ENCODE results near the gene CAPZB. TPM values are rescaled to one million over a fixed set of nuclear protein-coding genes. Genes with fewer than 3 reads are reported as not detected.

The CAPZB gene
- total RNA-seq, 5 donors from 2014 or later (not counting 1 experiment from before 2014, with no cell fraction given), result 272 to 342 (median 320) TPM

DNA sequence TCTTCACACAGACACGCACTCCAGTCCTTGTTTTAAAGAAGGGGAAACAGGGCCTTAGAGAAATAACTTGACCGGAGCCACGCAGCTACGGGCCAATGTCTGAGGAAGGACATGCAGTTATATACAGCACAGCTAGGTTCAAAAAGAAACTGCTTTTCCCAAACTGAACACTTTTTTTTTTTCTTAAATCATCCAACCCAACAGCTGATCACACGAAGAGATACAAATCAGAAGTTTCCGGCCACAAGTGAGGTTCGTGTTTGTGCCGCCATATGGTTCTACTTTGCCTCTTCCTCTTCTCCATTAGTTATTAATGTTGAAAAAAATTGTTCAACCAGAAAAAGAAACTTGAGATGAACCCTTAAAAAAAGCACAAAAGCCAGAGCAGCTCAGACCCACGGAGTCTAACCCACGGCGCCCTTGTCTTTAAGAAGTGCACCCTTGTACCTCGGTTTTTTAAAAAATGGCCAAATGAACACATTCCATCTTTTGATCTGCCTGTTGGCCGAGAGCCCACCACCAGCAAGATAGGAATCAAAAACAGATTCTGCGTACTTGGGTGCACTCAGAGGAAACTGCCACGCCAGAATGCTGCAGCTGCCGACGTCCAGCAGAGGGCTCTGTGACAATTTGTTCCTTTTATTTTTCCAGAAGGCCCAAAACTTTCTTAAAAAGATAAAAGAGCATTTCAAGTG, 94.3 kb downstream of the CAPZB start:
- peak overlapping the region; percentile 30 to 58 for H3K4me3 ChIP-seq (ENCODE audit: control insufficient read depth in 1 of 2, extremely low read depth in 1 of 2, low read length in 1 of 2)
- peak; percentile 70 to 82 (median 76) for ATAC-seq (replicated peaks in 1 of 4)

DNA sequence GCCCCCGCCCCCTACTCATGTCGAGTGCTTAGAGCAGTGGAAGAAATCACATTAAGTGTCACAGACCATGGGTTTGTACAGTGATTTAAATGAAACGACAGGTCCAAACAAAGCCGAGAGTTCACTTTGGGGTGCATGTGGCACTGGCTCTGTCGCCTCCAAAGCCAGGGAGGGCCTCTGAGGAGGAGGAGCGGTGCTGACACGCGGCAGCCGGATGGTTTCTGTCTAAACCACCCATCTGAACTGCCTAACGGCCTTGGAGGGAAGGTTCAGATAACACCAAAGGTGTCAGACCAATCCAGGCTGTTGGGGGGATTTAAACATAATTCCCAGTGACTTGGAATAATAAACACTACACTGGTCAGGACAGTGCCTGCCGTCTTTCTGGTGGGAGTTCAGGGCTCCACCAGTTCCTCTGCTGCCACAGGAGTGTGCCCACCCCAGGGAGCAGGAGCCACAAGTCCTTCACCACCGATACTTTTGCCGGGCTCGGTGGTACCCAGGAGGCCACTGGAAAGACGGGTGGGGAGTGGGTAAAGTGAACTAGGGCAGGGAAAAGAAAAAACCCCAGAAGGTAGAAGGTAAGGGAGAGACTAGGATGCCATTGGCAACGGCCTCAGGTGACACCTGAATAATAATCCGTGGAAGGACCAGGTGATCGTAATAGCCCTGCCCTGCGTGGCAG, 95.0 kb downstream of the CAPZB start:
- Histone ChIP-seq H3K4me3 (ENCODE audit: control insufficient read depth in 1 of 2, extremely low read depth in 1 of 2, low read length in 1 of 2) (peak overlapping the region; percentile 30 to 58), H3K9me3 (no peaks in the 10 kb centered on the region), H3K27ac (ENCODE audit: low read length) (peak overlapping the region; percentile 61), H3K4me1 (ENCODE audit: control insufficient read depth in 1 of 2, extremely low read depth in 1 of 2, insufficient read depth in 2 of 2, low read length in 2 of 2) (peaks cover 25 to 72% of the 10 kb centered on the region in 2 experiments), H3K36me3 (ENCODE audit: control insufficient read depth in 2 of 2, extremely low read depth in 1 of 2, insufficient read depth in 1 of 2, low read length in 1 of 2) (peaks cover 6 to 18% of the 10 kb centered on the region in 2 donors), H3K27me3 (replicated peaks in 1 of 2; ENCODE audit: control insufficient read depth in 2 of 2, extremely low read depth in 1 of 2, insufficient read depth in 2 of 2, low read length in 1 of 2) (no peaks in the 10 kb centered on the region)
- CTCF ChIA-PET, result interaction anchor here (0.7 to 1.4 kb wide), 11 partner anchors 11 to 425 kb away, joined by 3 to 12 read pairs (median 5); partner anchors contain the start of gene CAPZB (in 1 of the 2)
- Mint-ChIP-seq H3K9me3 (no peaks in the 10 kb centered on the region), H3K27ac (peak overlapping the region; percentile 88 to 98), H3K4me3 (peak overlapping the region; percentile 74 to 87 (median 86)), H3K36me3 (peaks cover 7% of the 10 kb centered on the region), H3K27me3 (no peaks in the 10 kb centered on the region), H3K4me1 (peaks cover 77 to 87% (median 82%) of the 10 kb centered on the region in 3 donors)
- POLR2A ChIA-PET, result interaction anchor here in 1 of 2 donors (0.7 to 1.2 kb wide), 2 partner anchors 100 to 206 kb away, joined by 3 read pairs; a partner anchor contains a TSS
- no peak for DNase-seq
- ATAC-seq (replicated peaks in 1 of 4), result no peak
- 63% methylated on average over 10 of the region's 19 CpGs for WGBS (ENCODE audit: insufficient coverage)

More for the DNA sequence above, 94.3 kb downstream of the CAPZB start:
- POLR2A ChIA-PET, result interaction anchor here in 1 of 2 donors (0.7 to 1.2 kb wide), 3 partner anchors 96 to 206 kb away, joined by 3 read pairs; a partner anchor contains a TSS
- peak overlapping the region; percentile 74 to 87 (median 86) for H3K4me3 Mint-ChIP-seq
- H3K9me3 Mint-ChIP-seq, result no peaks in the 10 kb centered on the region
- peaks cover 5% of the 10 kb centered on the region for H3K36me3 Mint-ChIP-seq
- peaks cover 79 to 90% (median 90%) of the 10 kb centered on the region in 3 donors for H3K4me1 Mint-ChIP-seq
- H3K27ac Mint-ChIP-seq, result peak overlapping the region; percentile 88 to 98
- CTCF ChIA-PET, result interaction anchor here (0.6 to 1.4 kb wide), 13 partner anchors 11 to 426 kb away, joined by 3 to 12 read pairs (median 4); partner anchors contain the start of gene CAPZB (in 1 of the 2)
- whole genome bisulfite sequencing (ENCODE audit: insufficient coverage), result 5% methylated on average over 8 of the region's 17 CpGs
- no peaks in the 10 kb centered on the region for H3K27me3 Mint-ChIP-seq
- peaks cover 6 to 16% of the 10 kb centered on the region in 2 donors for H3K36me3 ChIP-seq (ENCODE audit: control insufficient read depth in 2 of 2, extremely low read depth in 1 of 2, insufficient read depth in 1 of 2, low read length in 1 of 2)
- DNase-seq, result peak; percentile 45 to 84 (median 63)
- no peaks in the 10 kb centered on the region for H3K9me3 ChIP-seq
- H3K27ac ChIP-seq (ENCODE audit: low read length), result peak overlapping the region; percentile 61
- H3K4me1 ChIP-seq (ENCODE audit: control insufficient read depth in 1 of 2, extremely low read depth in 1 of 2, insufficient read depth in 2 of 2, low read length in 2 of 2), result peaks cover 25 to 79% of the 10 kb centered on the region in 2 experiments
- H3K27me3 ChIP-seq (replicated peaks in 1 of 2; ENCODE audit: control insufficient read depth in 2 of 2, extremely low read depth in 1 of 2, insufficient read depth in 2 of 2, low read length in 1 of 2), result no peaks in the 10 kb centered on the region

DNA sequence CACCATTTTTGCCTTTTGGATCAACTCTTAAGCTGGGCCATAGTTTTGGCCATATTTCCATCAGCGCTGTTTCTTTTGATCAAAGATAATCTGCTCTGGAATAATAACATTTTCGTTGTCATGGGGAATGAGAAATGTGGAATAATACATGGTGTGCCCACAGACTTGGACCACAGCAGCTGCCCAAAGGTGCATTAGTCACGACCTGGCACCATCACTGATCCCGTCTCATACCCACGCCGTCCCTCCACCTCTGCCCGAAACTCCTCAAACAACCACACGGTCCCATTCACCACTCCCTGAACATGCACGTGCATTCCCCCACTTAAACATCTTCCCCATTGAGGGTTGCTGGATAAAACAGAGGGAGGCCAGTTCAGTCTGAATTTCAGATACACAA, 96.4 kb downstream of the CAPZB start:
- WGBS (ENCODE audit: insufficient coverage), result 93% methylated on average over 3 of the region's 9 CpGs
- H3K9me3 Mint-ChIP-seq, result no peaks in the 10 kb centered on the region
- H3K27me3 Mint-ChIP-seq, result no peaks in the 10 kb centered on the region

DNA sequence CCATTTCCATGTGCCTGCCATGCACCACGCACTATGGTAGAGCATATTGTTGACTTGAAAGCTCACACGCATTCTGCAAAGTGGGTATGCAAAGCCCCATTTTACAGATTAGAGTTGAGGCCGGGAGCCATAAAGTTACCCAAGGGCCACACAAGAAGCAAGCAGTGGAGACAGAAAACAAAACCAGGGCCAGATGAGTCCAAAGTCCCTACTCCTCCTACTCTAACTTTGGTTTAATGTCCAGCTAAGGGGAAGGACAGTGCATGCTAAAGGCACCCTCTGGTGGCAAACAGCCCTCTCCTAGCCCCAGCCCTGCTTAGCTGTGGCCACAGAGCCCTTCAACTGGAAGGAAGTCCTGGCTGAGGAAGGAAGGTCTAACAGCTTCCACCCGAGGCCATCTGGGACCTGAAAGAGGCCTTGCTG, 98.3 kb downstream of the CAPZB start:
- no peak overlapping the region for H3K4me3 ChIP-seq (ENCODE audit: control insufficient read depth in 1 of 2, extremely low read depth in 1 of 2, low read length in 1 of 2)
- H3K27ac Mint-ChIP-seq, result peak overlapping the region in 1 of 2 donors; percentile 11
- peaks cover 24% of the 10 kb centered on the region for H3K36me3 Mint-ChIP-seq
- H3K36me3 ChIP-seq (ENCODE audit: control insufficient read depth in 2 of 2, extremely low read depth in 1 of 2, insufficient read depth in 1 of 2, low read length in 1 of 2), result peaks cover 13 to 47% of the 10 kb centered on the region in 2 donors
- no peaks in the 10 kb centered on the region for H3K9me3 Mint-ChIP-seq
- ATAC-seq (replicated peaks in 1 of 4), result no peak
- H3K27me3 Mint-ChIP-seq, result no peaks in the 10 kb centered on the region
- H3K4me1 Mint-ChIP-seq, result peaks cover 58 to 64% (median 62%) of the 10 kb centered on the region in 3 donors
- POLR2A ChIA-PET, result no interaction called here
- no peak overlapping the region for H3K27ac ChIP-seq (ENCODE audit: low read length)
- CTCF ChIA-PET, result interaction anchor here in 1 of 2 donors (1.0 kb wide), 1 partner anchor 7 kb away, joined by 5 read pairs; no protein-coding TSS in a partner anchor
- no peak overlapping the region for H3K4me3 Mint-ChIP-seq
- peaks cover 12 to 43% of the 10 kb centered on the region in 2 experiments for H3K4me1 ChIP-seq (ENCODE audit: control insufficient read depth in 1 of 2, extremely low read depth in 1 of 2, insufficient read depth in 2 of 2, low read length in 2 of 2)
- DNase-seq, result no peak
- 85% methylated on average over 4 of the region's 4 CpGs for WGBS (ENCODE audit: insufficient coverage)
- no peaks in the 10 kb centered on the region for H3K27me3 ChIP-seq (replicated peaks in 1 of 2; ENCODE audit: control insufficient read depth in 2 of 2, extremely low read depth in 1 of 2, insufficient read depth in 2 of 2, low read length in 1 of 2)
- no peaks in the 10 kb centered on the region for H3K9me3 ChIP-seq

More for the DNA sequence above, 96.4 kb downstream of the CAPZB start:
- peak overlapping the region in 1 of 2 donors; percentile 88 for H3K27ac Mint-ChIP-seq
- H3K4me1 ChIP-seq (ENCODE audit: control insufficient read depth in 1 of 2, extremely low read depth in 1 of 2, insufficient read depth in 2 of 2, low read length in 2 of 2), result peaks cover 21 to 62% of the 10 kb centered on the region in 2 experiments
- no peaks in the 10 kb centered on the region for H3K9me3 ChIP-seq
- ATAC-seq (replicated peaks in 1 of 4) (no peak), DNase-seq (no peak)
- peaks cover 70 to 79% (median 73%) of the 10 kb centered on the region in 3 donors for H3K4me1 Mint-ChIP-seq
- no peak overlapping the region for H3K4me3 Mint-ChIP-seq
- no peak overlapping the region for H3K27ac ChIP-seq (ENCODE audit: low read length)
- H3K36me3 Mint-ChIP-seq, result peaks cover 16% of the 10 kb centered on the region
- POLR2A ChIA-PET, result interaction anchor here in 1 of 2 donors (0.6 kb wide), 1 partner anchor 125 kb away, joined by 3 read pairs; no protein-coding TSS in a partner anchor
- peaks cover 14 to 28% of the 10 kb centered on the region in 2 donors for H3K36me3 ChIP-seq (ENCODE audit: control insufficient read depth in 2 of 2, extremely low read depth in 1 of 2, insufficient read depth in 1 of 2, low read length in 1 of 2)
- no peak overlapping the region for H3K4me3 ChIP-seq (ENCODE audit: control insufficient read depth in 1 of 2, extremely low read depth in 1 of 2, low read length in 1 of 2)
- CTCF ChIA-PET, result no interaction called here
- no peaks in the 10 kb centered on the region for H3K27me3 ChIP-seq (replicated peaks in 1 of 2; ENCODE audit: control insufficient read depth in 2 of 2, extremely low read depth in 1 of 2, insufficient read depth in 2 of 2, low read length in 1 of 2)

DNA sequence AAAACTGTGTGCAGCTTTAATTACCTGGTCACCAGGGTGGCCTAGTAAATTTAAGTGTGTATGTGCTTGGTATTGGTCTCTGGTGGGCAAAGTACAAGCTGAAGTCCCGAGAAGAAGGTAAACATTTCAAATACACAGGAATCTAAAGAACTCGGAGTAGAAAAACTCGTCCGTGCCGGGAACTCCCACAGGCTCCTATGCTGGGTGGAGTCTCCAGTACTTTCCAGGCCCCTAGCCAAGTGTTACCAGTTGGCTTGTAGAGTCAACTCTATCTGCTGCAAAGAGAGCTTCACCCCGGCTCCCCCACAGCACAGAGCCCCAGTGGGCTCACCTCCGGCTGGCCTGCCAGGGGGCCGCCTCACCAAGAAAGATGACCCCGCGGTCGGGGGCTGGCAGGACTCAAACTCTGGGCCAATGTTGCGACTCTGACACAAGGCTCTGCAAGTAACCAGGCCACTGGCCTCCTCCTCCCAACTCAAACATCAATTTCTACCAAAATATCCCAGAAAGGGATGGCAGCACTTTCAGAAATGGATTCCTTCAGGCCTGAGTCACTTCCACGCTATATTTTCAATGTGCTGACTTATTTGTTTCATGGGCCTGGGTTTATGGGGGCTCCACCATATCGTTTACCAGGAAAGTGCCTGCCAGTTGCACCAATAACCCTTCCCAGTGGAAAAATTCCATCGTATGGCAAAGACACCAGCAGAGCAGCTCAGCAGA, 99.3 kb downstream of the CAPZB start:
- H3K27ac Mint-ChIP-seq, result no peak overlapping the region
- H3K9me3 Mint-ChIP-seq, result no peaks in the 10 kb centered on the region
- Histone ChIP-seq H3K9me3 (no peaks in the 10 kb centered on the region), H3K27me3 (replicated peaks in 1 of 2; ENCODE audit: control insufficient read depth in 2 of 2, extremely low read depth in 1 of 2, insufficient read depth in 2 of 2, low read length in 1 of 2) (no peaks in the 10 kb centered on the region), H3K4me3 (ENCODE audit: control insufficient read depth in 1 of 2, extremely low read depth in 1 of 2, low read length in 1 of 2) (no peak overlapping the region), H3K27ac (ENCODE audit: low read length) (no peak overlapping the region), H3K36me3 (ENCODE audit: control insufficient read depth in 2 of 2, extremely low read depth in 1 of 2, insufficient read depth in 1 of 2, low read length in 1 of 2) (peaks cover 13 to 56% of the 10 kb centered on the region in 2 donors), H3K4me1 (ENCODE audit: control insufficient read depth in 1 of 2, extremely low read depth in 1 of 2, insufficient read depth in 2 of 2, low read length in 2 of 2) (peaks cover 7 to 32% of the 10 kb centered on the region in 2 experiments)
- peaks cover 27% of the 10 kb centered on the region for H3K36me3 Mint-ChIP-seq
- no peaks in the 10 kb centered on the region for H3K27me3 Mint-ChIP-seq
- ATAC-seq (replicated peaks in 1 of 4) (no peak), DNase-seq (no peak)
- peaks cover 48 to 57% (median 54%) of the 10 kb centered on the region in 3 donors for H3K4me1 Mint-ChIP-seq
- POLR2A ChIA-PET, result no interaction called here
- H3K4me3 Mint-ChIP-seq, result no peak overlapping the region
- CTCF ChIA-PET, result no interaction called here
- 97% methylated on average over 13 of the region's 15 CpGs for WGBS (ENCODE audit: insufficient coverage)
